Cardiac fibroblast (primary cell): Measurements from ENCODE around the gene SAT2.
A peak's percentile ranks its signal among the peaks of the same experiment; 100 is the strongest.

Source experiments
- DNase-seq, 2 donors: peaks; one replicate each; pipeline versions ENCODE4 v3.0.0 to v3.0.0-alpha.2; 2010; ENCODE audit warnings: low read depth in 2 of 2
- H3K4me3 ChIP-seq, 2 donors: replicated peaks in 1 of 2; 1 replicate in 1 of 2; 2 replicates in 1 of 2; pipeline ENCODE4 v1.5.1; 2011; ENCODE audit warnings: low read depth in 2 of 2, low read length in 2 of 2, mild to moderate bottlenecking in 2 of 2, moderate library complexity in 1 of 2
- TF ChIP-seq, protein P1 (sequence below): IDR thresholded peaks from one replicate; pipeline ENCODE4 v1.5.1; 2011; ENCODE audit warnings: low read depth, mild to moderate bottlenecking, low read length, inconsistent platforms

SAT2 gene

DNA sequence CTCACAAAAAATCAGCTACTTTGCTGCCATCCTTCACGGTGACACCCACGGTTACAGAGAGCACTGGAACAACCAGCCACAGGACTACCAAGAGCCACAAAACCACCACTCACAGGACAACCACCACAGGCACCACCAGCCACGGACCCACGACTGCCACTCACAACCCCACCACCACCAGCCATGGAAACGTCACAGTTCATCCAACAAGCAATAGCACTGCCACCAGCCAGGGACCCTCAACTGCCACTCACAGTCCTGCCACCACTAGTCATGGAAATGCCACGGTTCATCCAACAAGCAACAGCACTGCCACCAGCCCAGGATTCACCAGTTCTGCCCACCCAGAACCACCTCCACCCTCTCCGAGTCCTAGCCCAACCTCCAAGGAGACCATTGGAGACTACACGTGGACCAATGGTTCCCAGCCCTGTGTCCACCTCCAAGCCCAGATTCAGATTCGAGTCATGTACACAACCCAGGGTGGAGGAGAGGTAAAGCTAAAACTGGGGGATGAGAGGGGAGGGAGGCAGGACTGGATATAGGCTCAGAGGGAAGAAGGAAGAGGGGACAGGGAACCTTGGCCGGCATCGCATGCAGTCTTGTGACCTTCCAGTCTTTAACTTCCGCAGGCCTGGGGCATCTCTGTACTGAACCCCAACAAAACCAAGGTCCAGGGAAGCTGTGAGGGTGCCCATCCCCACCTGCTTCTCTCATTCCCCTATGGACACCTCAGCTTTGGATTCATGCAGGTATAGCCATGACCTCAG lies 47.6 kb downstream of the SAT2 start:
- no peak for DNase-seq
- peak overlapping the region in 1 of 2 donors; percentile 25 for H3K4me3 ChIP-seq
- TF ChIP-seq, protein P1, sequence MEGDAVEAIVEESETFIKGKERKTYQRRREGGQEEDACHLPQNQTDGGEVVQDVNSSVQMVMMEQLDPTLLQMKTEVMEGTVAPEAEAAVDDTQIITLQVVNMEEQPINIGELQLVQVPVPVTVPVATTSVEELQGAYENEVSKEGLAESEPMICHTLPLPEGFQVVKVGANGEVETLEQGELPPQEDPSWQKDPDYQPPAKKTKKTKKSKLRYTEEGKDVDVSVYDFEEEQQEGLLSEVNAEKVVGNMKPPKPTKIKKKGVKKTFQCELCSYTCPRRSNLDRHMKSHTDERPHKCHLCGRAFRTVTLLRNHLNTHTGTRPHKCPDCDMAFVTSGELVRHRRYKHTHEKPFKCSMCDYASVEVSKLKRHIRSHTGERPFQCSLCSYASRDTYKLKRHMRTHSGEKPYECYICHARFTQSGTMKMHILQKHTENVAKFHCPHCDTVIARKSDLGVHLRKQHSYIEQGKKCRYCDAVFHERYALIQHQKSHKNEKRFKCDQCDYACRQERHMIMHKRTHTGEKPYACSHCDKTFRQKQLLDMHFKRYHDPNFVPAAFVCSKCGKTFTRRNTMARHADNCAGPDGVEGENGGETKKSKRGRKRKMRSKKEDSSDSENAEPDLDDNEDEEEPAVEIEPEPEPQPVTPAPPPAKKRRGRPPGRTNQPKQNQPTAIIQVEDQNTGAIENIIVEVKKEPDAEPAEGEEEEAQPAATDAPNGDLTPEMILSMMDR, result no peak

DNA sequence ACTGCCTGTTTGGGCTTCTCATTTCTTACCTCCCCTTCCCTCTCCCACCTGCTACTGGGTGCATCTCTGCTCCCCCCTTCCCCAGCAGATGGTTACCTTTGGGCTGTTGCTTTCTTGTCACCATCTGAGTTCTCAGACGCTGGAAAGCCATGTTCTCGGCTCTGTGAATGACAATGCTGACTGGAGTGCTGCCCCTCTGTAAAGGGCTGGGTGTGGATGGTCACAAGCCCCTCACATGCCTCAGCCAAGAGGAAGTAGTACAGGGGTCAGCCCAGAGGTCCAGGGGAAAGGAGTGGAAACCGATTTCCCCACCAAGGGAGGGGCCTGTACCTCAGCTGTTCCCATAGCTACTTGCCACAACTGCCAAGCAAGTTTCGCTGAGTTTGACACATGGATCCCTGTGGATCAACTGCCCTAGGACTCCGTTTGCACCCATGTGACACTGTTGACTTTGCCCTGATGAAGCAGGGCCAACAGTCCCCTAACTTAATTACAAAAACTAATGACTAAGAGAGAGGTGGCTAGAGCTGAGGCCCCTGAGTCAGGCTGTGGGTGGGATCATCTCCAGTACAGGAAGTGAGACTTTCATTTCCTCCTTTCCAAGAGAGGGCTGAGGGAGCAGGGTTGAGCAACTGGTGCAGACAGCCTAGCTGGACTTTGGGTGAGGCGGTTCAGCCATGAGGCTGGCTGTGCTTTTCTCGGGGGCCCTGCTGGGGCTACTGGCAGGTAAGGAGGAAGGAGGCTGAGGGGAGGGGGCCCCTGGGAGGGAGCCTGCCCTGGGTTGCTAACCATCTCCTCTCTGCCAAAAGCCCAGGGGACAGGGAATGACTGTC lies 48.4 kb downstream of the SAT2 start, which contains the start of gene CD68:
CD68 (plus strand) TSS at position 638 of the 833 bp plus-strand sequence; CDS start at position 678, 40 bp downstream.
- peak; percentile 92 to 96 for DNase-seq
- peak within 1 kb of the TSS in 1 of 2 donors; percentile 25 for H3K4me3 ChIP-seq
- TF ChIP-seq, protein P1, result no peak

DNA sequence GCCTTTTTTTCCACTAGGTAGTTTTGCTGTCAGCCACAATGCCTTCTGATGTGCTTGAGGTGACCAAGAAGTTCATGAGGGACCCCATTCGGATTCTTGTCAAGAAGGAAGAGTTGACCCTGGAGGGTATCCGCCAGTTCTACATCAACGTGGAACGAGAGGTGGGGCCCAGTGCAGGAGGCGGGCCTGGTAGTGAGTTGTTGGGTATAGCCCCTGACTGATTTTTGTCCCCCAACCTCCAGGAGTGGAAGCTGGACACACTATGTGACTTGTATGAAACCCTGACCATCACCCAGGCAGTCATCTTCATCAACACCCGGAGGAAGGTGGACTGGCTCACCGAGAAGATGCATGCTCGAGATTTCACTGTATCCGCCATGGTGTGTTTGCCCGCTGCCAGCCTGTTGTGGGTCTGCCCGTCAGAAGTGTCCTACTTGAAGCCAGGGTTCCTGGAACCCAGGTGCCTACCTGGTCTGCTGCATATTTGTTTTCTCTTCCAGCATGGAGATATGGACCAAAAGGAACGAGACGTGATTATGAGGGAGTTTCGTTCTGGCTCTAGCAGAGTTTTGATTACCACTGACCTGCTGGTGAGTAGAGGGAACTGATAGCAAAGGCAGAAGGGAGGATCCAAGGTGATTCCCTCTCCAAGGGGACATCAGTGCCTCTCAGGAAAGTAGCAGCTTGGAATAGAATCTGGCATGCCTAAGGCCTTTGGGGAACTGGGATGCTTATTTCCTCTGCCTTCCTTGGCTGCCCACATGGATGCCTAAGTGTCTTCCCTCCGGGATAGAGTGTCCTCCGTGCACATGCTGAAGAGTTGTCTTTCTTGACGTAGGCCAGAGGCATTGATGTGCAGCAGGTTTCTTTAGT lies 50.1 kb downstream of the SAT2 start:
- H3K4me3 ChIP-seq, result no peak overlapping the region
- no peak for DNase-seq

DNA sequence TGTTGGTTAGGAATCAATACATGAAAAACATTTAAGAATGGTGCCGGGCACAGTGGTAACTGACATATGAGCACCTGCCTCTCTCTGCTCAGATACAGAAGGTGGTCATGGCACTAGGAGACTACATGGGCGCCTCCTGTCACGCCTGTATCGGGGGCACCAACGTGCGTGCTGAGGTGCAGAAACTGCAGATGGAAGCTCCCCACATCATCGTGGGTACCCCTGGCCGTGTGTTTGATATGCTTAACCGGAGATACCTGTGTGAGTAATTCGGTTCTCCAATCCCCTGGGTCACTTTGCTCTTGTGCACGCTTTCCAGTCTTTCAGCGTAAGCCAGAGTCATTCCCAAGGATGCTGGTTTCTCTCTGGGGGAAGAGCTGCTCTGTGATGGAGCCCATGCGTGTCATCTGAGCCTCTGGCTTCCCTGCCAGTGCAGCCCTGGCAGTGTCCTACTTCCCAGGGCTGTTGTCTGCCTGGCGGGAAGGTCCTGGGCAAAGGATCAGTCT lies 51.1 kb downstream of the SAT2 start:
- TF ChIP-seq, protein P1, result no peak
- H3K4me3 ChIP-seq, result no peak overlapping the region

More for the DNA sequence above, 50.1 kb downstream of the SAT2 start:
- TF ChIP-seq, protein P1, result no peak

More for the DNA sequence above, 51.1 kb downstream of the SAT2 start:
- DNase-seq, result no peak
